ENCODE results near the gene RAPGEF5. TPM values are rescaled to one million over a fixed set of nuclear protein-coding genes. Genes with fewer than 3 reads are reported as not detected.

RAPGEF5 gene
- total RNA-seq, 5 donors from 2014 or later (not counting 1 experiment from before 2014, with no cell fraction given): 0.12 to 2.4 (median 0.61) TPM

- ATAC-seq (replicated peaks in 1 of 4) (no peak), DNase-seq (no peak)
- Histone ChIP-seq H3K27ac (ENCODE audit: low read length) (no peak overlapping the region), H3K9me3 (no peaks in the 10 kb centered on the region), H3K27me3 (replicated peaks in 1 of 2; ENCODE audit: control insufficient read depth in 2 of 2, extremely low read depth in 1 of 2, insufficient read depth in 2 of 2, low read length in 1 of 2) (no peaks in the 10 kb centered on the region), H3K4me3 (ENCODE audit: control insufficient read depth in 1 of 2, extremely low read depth in 1 of 2, low read length in 1 of 2) (no peak overlapping the region), H3K36me3 (ENCODE audit: control insufficient read depth in 2 of 2, extremely low read depth in 1 of 2, insufficient read depth in 1 of 2, low read length in 1 of 2) (no peaks in the 10 kb centered on the region), H3K4me1 (ENCODE audit: control insufficient read depth in 1 of 2, extremely low read depth in 1 of 2, insufficient read depth in 2 of 2, low read length in 2 of 2) (no peaks in the 10 kb centered on the region)
- Mint-ChIP-seq H3K9me3 (no peaks in the 10 kb centered on the region), H3K36me3 (no peaks in the 10 kb centered on the region), H3K27me3 (peaks cover 7 to 21% of the 10 kb centered on the region in 2 donors), H3K4me1 (no peaks in the 10 kb centered on the region), H3K4me3 (no peak overlapping the region), H3K27ac (no peak overlapping the region)
- CTCF ChIA-PET: no interaction called here
- WGBS (ENCODE audit: insufficient coverage): no CpG with 5 or more reads among the region's 2 CpGs
- POLR2A ChIA-PET: no interaction called here
Measured at GRCh38 chr7:22346383-22347107, 10.4 kb downstream of the RAPGEF5 start.

DNA sequence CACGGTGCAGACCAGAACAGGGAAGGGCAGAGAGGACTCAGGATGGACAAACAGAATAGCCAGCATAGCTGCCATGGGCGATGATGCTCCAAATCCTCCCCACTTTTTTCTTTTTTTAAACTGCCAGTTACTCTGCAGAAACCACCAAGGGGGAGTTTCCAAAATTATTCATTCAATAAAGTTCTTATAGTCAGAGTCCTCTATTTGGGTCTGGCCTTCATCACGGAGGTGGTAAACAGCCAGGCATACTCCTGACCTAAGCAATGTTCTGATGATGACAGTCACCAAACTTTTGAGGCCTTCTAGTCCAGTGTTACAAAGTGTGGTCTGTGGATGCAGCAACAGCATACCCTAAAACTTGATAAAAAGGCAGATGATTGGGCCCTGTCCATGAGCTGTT is 12.3 kb downstream of the RAPGEF5 start:
- Mint-ChIP-seq H3K4me3 (no peak overlapping the region), H3K27ac (no peak overlapping the region), H3K27me3 (peaks cover 4 to 17% of the 10 kb centered on the region in 2 donors), H3K4me1 (no peaks in the 10 kb centered on the region), H3K9me3 (no peaks in the 10 kb centered on the region), H3K36me3 (no peaks in the 10 kb centered on the region)
- POLR2A ChIA-PET: no interaction called here
- DNase-seq (no peak), ATAC-seq (replicated peaks in 1 of 4) (no peak)
- Histone ChIP-seq H3K4me3 (ENCODE audit: control insufficient read depth in 1 of 2, extremely low read depth in 1 of 2, low read length in 1 of 2) (no peak overlapping the region), H3K36me3 (ENCODE audit: control insufficient read depth in 2 of 2, extremely low read depth in 1 of 2, insufficient read depth in 1 of 2, low read length in 1 of 2) (no peaks in the 10 kb centered on the region), H3K27ac (ENCODE audit: low read length) (no peak overlapping the region), H3K4me1 (ENCODE audit: control insufficient read depth in 1 of 2, extremely low read depth in 1 of 2, insufficient read depth in 2 of 2, low read length in 2 of 2) (no peaks in the 10 kb centered on the region), H3K27me3 (replicated peaks in 1 of 2; ENCODE audit: control insufficient read depth in 2 of 2, extremely low read depth in 1 of 2, insufficient read depth in 2 of 2, low read length in 1 of 2) (peaks cover 0 to 2% of the 10 kb centered on the region in 2 experiments), H3K9me3 (no peaks in the 10 kb centered on the region)
- 60% methylated on average over 1 of the region's 3 CpGs for WGBS (ENCODE audit: insufficient coverage)
- CTCF ChIA-PET: no interaction called here

GRCh38 chr7:22343612-22344011 is 13.3 kb downstream of the RAPGEF5 start:
- no peaks in the 10 kb centered on the region for H3K36me3 ChIP-seq (ENCODE audit: control insufficient read depth in 2 of 2, extremely low read depth in 1 of 2, insufficient read depth in 1 of 2, low read length in 1 of 2)
- ATAC-seq (replicated peaks in 1 of 4) (no peak), DNase-seq (no peak)
- POLR2A ChIA-PET: no interaction called here
- H3K27ac ChIP-seq (ENCODE audit: low read length): no peak overlapping the region
- CTCF ChIA-PET: no interaction called here
- Mint-ChIP-seq H3K4me1 (no peaks in the 10 kb centered on the region), H3K27me3 (peaks cover 4 to 17% of the 10 kb centered on the region in 2 donors), H3K36me3 (no peaks in the 10 kb centered on the region), H3K9me3 (no peaks in the 10 kb centered on the region), H3K4me3 (no peak overlapping the region), H3K27ac (no peak overlapping the region)
- H3K4me3 ChIP-seq (ENCODE audit: control insufficient read depth in 1 of 2, extremely low read depth in 1 of 2, low read length in 1 of 2): no peak overlapping the region
- no peaks in the 10 kb centered on the region for H3K9me3 ChIP-seq
- 89% methylated on average over 5 of the region's 7 CpGs for WGBS (ENCODE audit: insufficient coverage)
- peaks cover 0 to 2% of the 10 kb centered on the region in 2 experiments for H3K27me3 ChIP-seq (replicated peaks in 1 of 2; ENCODE audit: control insufficient read depth in 2 of 2, extremely low read depth in 1 of 2, insufficient read depth in 2 of 2, low read length in 1 of 2)
- H3K4me1 ChIP-seq (ENCODE audit: control insufficient read depth in 1 of 2, extremely low read depth in 1 of 2, insufficient read depth in 2 of 2, low read length in 2 of 2): no peaks in the 10 kb centered on the region

- H3K27me3 Mint-ChIP-seq: peaks cover 4 to 14% of the 10 kb centered on the region in 2 donors
- no CpG with 5 or more reads among the region's 5 CpGs for WGBS (ENCODE audit: insufficient coverage)
- ChIA-PET POLR2A (no interaction called here), CTCF (no interaction called here)
- H3K9me3 ChIP-seq: no peaks in the 10 kb centered on the region
- H3K4me1 ChIP-seq (ENCODE audit: control insufficient read depth in 1 of 2, extremely low read depth in 1 of 2, insufficient read depth in 2 of 2, low read length in 2 of 2): no peaks in the 10 kb centered on the region
- H3K4me3 Mint-ChIP-seq: no peak overlapping the region
- H3K27me3 ChIP-seq (replicated peaks in 1 of 2; ENCODE audit: control insufficient read depth in 2 of 2, extremely low read depth in 1 of 2, insufficient read depth in 2 of 2, low read length in 1 of 2): peaks cover 0 to 2% of the 10 kb centered on the region in 2 experiments
- H3K36me3 Mint-ChIP-seq: no peaks in the 10 kb centered on the region
- H3K36me3 ChIP-seq (ENCODE audit: control insufficient read depth in 2 of 2, extremely low read depth in 1 of 2, insufficient read depth in 1 of 2, low read length in 1 of 2): no peaks in the 10 kb centered on the region
- H3K9me3 Mint-ChIP-seq: no peaks in the 10 kb centered on the region
- ATAC-seq (replicated peaks in 1 of 4) (no peak), DNase-seq (no peak)
- no peak overlapping the region for H3K27ac Mint-ChIP-seq
- H3K27ac ChIP-seq (ENCODE audit: low read length): no peak overlapping the region
- no peak overlapping the region for H3K4me3 ChIP-seq (ENCODE audit: control insufficient read depth in 1 of 2, extremely low read depth in 1 of 2, low read length in 1 of 2)
- H3K4me1 Mint-ChIP-seq: no peaks in the 10 kb centered on the region
Measured at GRCh38 chr7:22343071-22343470, 13.9 kb downstream of the RAPGEF5 start.

DNA sequence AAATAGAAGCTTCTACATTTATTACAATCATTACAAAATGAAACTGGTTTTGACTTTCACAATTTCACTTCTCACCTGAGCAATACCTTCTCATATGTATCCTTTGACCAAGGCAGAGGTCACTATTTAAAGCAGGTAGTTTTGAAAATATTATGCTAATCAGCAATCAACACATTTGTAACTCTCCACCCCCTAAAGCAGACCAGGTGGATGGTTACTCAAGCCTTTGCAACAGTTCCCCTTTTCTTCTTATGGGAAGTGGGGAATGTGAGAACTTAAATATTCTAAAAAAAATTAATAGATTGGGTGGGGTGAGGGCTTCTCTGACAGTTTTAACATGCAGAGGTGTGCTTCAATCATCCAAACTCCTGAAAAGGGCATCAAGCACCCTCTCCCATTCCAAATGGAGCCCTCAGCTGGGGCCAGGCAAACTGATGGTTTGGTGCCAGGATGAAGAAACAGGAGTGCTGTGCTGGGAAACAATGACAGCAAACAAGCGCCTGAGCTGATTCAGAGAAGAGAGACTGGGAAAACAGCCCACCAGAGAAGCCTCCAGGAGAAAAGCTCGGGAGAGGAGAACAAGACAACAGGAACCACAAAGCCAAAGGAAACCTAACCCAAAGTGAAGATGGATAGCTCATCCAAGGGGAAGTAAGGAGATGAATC is 17.1 kb downstream of the RAPGEF5 start:
- Mint-ChIP-seq H3K9me3 (no peaks in the 10 kb centered on the region), H3K4me3 (no peak overlapping the region), H3K27ac (no peak overlapping the region), H3K4me1 (no peaks in the 10 kb centered on the region), H3K27me3 (peaks cover 6 to 7% of the 10 kb centered on the region in 2 donors), H3K36me3 (no peaks in the 10 kb centered on the region)
- WGBS (ENCODE audit: insufficient coverage): 80% methylated on average over 2 of the region's 2 CpGs
- Histone ChIP-seq H3K36me3 (ENCODE audit: control insufficient read depth in 2 of 2, extremely low read depth in 1 of 2, insufficient read depth in 1 of 2, low read length in 1 of 2) (no peaks in the 10 kb centered on the region), H3K4me1 (ENCODE audit: control insufficient read depth in 1 of 2, extremely low read depth in 1 of 2, insufficient read depth in 2 of 2, low read length in 2 of 2) (no peaks in the 10 kb centered on the region), H3K27ac (ENCODE audit: low read length) (no peak overlapping the region), H3K27me3 (replicated peaks in 1 of 2; ENCODE audit: control insufficient read depth in 2 of 2, extremely low read depth in 1 of 2, insufficient read depth in 2 of 2, low read length in 1 of 2) (peaks cover 0 to 2% of the 10 kb centered on the region in 2 experiments), H3K4me3 (ENCODE audit: control insufficient read depth in 1 of 2, extremely low read depth in 1 of 2, low read length in 1 of 2) (no peak overlapping the region), H3K9me3 (no peaks in the 10 kb centered on the region)
- POLR2A ChIA-PET: no interaction called here
- DNase-seq (no peak), ATAC-seq (replicated peaks in 1 of 4) (no peak)
- CTCF ChIA-PET: no interaction called here

- Histone ChIP-seq H3K36me3 (ENCODE audit: control insufficient read depth in 2 of 2, extremely low read depth in 1 of 2, insufficient read depth in 1 of 2, low read length in 1 of 2) (no peaks in the 10 kb centered on the region), H3K27ac (ENCODE audit: low read length) (no peak overlapping the region)
- CTCF ChIA-PET: no interaction called here
Measured at GRCh38 chr7:22338877-22339276, 18.1 kb downstream of the RAPGEF5 start.

More at GRCh38 chr7:22338877-22339276, 18.1 kb downstream of the RAPGEF5 start:
- Histone ChIP-seq H3K27me3 (replicated peaks in 1 of 2; ENCODE audit: control insufficient read depth in 2 of 2, extremely low read depth in 1 of 2, insufficient read depth in 2 of 2, low read length in 1 of 2) (peaks cover 0 to 2% of the 10 kb centered on the region in 2 experiments), H3K4me3 (ENCODE audit: control insufficient read depth in 1 of 2, extremely low read depth in 1 of 2, low read length in 1 of 2) (no peak overlapping the region), H3K4me1 (ENCODE audit: control insufficient read depth in 1 of 2, extremely low read depth in 1 of 2, insufficient read depth in 2 of 2, low read length in 2 of 2) (no peaks in the 10 kb centered on the region), H3K9me3 (no peaks in the 10 kb centered on the region)
- 66% methylated on average over 3 of the region's 7 CpGs for WGBS (ENCODE audit: insufficient coverage)
- H3K4me3 Mint-ChIP-seq: no peak overlapping the region
- no peak for ATAC-seq (replicated peaks in 1 of 4)
- no peak for DNase-seq
- POLR2A ChIA-PET: no interaction called here
- no peaks in the 10 kb centered on the region for H3K4me1 Mint-ChIP-seq
- no peak overlapping the region for H3K27ac Mint-ChIP-seq
- no peaks in the 10 kb centered on the region for H3K36me3 Mint-ChIP-seq
- no peaks in the 10 kb centered on the region for H3K9me3 Mint-ChIP-seq
- H3K27me3 Mint-ChIP-seq: peaks cover 7 to 10% of the 10 kb centered on the region in 2 donors
